Measurements from ENCODE around the gene RNPS1. TPM values are rescaled to one million over a fixed set of nuclear protein-coding genes. Genes with fewer than 3 reads are reported as not detected.

RNPS1 gene
- total RNA-seq, 4 donors from 2014 or later = 71.5 to 155 (median 122) TPM

DNA sequence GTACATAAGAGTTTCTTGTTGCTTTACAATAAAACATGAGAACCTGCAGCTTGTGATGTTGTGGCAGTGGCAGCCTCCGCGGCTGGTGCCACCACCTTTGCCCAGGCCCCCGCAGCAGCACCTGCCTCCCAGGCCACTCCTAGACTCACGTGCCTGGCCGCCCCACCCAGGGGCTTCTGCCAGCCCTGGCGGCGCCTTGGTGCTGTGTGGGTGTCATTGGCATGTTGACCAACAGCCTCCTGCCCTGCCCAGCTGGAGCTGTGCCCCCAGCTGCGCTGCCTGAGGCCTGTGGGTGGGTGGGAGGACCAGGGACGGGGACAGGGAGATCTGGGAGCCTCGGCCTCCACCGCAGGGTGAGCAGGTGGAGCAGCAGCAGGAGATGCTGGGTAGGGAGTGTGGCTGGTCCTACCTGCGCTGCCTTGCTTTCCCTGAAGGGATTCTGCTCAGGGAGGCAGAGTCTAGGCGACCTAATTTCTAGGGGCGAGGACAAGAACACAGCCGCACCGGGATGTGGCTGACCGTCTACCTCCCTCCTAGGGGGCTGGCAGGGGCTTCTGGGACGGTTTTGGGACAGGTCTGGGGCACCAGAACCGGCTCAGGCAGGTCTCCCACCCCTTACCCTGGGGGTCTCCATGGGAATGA, 32.1 kb downstream of the RNPS1 start:
- DNase-seq = no peak
- Histone ChIP-seq H3K4me1 (peaks cover 5 to 28% (median 14%) of the 10 kb centered on the region in 4 donors), H3K4me3 (no peak overlapping the region), H3K9me3 (no peaks in the 10 kb centered on the region), H3K27ac (no peak overlapping the region), H3K27me3 (peaks cover 0 to 19% of the 10 kb centered on the region in 2 donors), H3K36me3 (peaks cover 0 to 52% (median 0%) of the 10 kb centered on the region in 3 donors)
- no peak for TF ChIP-seq POLR2A (IDR thresholded peaks at IDR 0.05)
- TF ChIP-seq, protein P1, sequence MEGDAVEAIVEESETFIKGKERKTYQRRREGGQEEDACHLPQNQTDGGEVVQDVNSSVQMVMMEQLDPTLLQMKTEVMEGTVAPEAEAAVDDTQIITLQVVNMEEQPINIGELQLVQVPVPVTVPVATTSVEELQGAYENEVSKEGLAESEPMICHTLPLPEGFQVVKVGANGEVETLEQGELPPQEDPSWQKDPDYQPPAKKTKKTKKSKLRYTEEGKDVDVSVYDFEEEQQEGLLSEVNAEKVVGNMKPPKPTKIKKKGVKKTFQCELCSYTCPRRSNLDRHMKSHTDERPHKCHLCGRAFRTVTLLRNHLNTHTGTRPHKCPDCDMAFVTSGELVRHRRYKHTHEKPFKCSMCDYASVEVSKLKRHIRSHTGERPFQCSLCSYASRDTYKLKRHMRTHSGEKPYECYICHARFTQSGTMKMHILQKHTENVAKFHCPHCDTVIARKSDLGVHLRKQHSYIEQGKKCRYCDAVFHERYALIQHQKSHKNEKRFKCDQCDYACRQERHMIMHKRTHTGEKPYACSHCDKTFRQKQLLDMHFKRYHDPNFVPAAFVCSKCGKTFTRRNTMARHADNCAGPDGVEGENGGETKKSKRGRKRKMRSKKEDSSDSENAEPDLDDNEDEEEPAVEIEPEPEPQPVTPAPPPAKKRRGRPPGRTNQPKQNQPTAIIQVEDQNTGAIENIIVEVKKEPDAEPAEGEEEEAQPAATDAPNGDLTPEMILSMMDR (IDR thresholded peaks at IDR 0.05) = no peak

DNA sequence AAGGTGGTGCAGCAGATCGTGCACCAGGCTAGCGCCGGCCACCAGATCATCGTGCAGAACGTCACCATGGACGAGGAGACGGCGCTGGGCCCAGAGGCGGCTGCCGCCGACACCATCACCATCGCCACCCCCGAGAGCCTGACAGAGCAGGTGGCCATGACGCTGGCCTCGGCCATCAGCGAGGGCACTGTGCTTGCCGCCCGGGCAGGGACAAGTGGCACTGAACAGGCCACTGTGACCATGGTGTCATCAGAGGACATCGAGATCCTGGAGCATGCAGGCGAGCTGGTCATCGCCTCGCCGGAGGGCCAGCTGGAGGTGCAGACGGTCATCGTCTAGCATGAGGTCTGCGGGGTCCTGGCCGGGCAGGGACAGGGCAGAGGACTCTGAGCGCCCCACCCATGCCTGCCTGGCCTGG, 32.7 kb downstream of the RNPS1 start:
- TF ChIP-seq POLR2A (IDR thresholded peaks at IDR 0.05) = no peak
- TF ChIP-seq, protein P1 (IDR thresholded peaks at IDR 0.05) = no peak
- Histone ChIP-seq H3K36me3 (peaks cover 0 to 57% (median 0%) of the 10 kb centered on the region in 3 donors), H3K27me3 (peaks cover 0 to 19% of the 10 kb centered on the region in 2 donors), H3K4me1 (peaks cover 5 to 28% (median 14%) of the 10 kb centered on the region in 4 donors), H3K9me3 (no peaks in the 10 kb centered on the region), H3K4me3 (no peak overlapping the region), H3K27ac (no peak overlapping the region)
- DNase-seq = peak in 1 of 3 donors; percentile 45

DNA sequence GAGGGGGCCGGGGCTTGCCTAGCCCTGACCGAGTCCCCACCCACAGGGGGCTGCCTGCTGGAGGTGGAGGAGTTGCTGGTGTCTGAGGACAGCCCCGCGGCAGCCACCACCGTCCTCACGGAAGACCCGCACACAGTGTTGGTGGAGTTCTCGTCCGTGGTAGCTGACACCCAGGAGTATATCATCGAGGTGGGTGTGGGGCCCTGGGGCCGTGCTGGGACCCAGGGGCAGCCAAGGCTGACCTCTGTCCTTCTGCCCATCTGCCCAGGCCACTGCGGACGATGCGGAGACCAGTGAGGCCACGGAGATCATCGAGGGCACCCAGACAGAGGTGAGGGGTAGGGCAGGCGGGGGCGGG, 33.1 kb downstream of the RNPS1 start:
- DNase-seq = no peak
- peaks cover 5 to 28% (median 14%) of the 10 kb centered on the region in 4 donors for H3K4me1 ChIP-seq
- H3K4me3 ChIP-seq = no peak overlapping the region
- H3K27me3 ChIP-seq = peaks cover 0 to 19% of the 10 kb centered on the region in 2 donors
- no peaks in the 10 kb centered on the region for H3K9me3 ChIP-seq
- H3K36me3 ChIP-seq = peaks cover 0 to 61% (median 0%) of the 10 kb centered on the region in 3 donors
- H3K27ac ChIP-seq = no peak overlapping the region
- TF ChIP-seq POLR2A (IDR thresholded peaks at IDR 0.05) = no peak
- TF ChIP-seq, protein P1 (IDR thresholded peaks at IDR 0.05) = no peak

DNA sequence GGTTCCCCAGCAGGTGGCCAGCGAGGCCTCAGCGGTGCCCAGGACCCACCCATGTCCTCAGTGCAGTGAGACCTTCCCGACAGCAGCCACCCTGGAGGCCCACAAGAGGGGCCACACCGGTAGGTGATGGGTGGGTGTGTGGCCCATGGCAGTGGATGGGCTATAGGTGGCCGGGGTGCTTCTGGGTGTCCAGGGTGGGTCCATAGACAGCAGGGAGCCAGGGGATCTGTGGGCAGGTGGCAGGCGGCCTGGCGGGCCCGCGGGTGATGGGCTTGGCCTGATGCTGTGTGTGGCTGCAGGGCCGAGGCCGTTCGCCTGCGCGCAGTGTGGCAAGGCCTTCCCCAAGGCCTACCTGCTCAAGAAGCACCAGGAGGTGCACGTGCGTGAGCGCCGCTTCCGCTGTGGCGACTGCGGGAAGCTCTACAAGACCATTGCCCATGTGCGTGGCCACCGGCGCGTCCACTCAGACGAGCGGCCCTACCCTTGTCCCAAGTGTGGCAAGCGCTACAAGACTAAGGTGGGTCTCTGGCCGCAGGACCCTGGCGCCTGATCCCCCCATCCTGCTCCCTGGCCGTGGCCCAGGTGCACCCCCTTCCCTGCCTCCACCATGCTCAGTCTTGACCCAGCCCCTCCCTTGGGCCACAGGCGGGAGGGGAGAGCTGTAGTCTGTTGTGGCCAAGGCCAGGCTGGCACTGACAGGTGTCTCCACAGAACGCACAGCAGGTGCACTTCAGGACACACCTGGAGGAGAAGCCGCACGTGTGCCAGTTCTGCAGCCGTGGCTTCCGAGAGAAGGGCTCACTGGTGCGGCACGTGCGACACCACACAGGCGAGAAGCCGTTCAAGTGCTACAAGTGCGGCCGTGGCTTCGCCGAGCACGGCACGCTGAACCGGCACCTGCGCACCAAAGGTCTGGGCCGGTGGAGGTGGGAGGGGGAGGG, 33.8 kb downstream of the RNPS1 start:
- TF ChIP-seq, protein P1 (IDR thresholded peaks at IDR 0.05) = no peak
- no peak for TF ChIP-seq POLR2A (IDR thresholded peaks at IDR 0.05)
- Histone ChIP-seq H3K4me3 (no peak overlapping the region), H3K4me1 (peaks cover 5 to 28% (median 14%) of the 10 kb centered on the region in 4 donors), H3K27me3 (peaks cover 0 to 19% of the 10 kb centered on the region in 2 donors), H3K27ac (no peak overlapping the region), H3K9me3 (no peaks in the 10 kb centered on the region), H3K36me3 (peaks cover 0 to 68% (median 0%) of the 10 kb centered on the region in 3 donors)
- peak in 1 of 3 donors; percentile 44 for DNase-seq

DNA sequence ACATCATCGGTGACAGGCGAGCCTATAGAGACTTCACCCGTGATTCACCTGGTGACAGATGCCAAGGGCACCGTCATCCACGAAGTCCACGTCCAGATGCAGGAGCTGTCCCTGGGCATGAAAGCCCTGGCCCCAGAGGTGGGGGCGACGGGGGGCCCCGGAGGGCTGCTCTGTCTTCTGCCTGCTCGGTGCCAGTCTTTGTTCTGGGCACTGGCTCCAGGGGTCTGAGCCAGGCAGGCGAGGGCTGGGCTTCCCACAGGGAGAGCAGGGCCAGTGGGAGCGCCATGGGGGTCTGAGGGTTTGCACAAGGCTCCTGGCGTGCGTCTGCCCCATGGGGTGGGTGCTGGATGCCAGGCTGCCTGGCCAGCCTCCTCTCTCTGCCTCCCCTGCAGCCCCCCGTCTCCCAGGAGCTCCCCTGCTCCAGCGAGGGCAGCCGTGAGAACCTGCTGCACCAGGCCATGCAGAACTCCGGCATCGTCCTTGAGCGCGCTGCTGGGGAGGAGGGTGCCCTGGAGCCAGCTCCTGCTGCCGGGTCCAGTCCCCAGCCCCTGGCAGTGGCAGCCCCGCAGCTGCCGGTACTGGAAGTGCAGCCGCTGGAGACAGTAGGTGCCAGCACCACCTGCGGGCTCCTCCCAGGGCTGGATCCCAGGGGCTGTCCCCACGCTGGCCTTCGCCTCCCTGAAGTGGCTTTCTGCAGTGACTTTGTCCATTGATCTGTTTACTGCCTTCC, 34.7 kb downstream of the RNPS1 start:
- Histone ChIP-seq H3K36me3 (peaks cover 0 to 77% (median 0%) of the 10 kb centered on the region in 3 donors), H3K9me3 (no peaks in the 10 kb centered on the region)
- TF ChIP-seq, protein P1 (IDR thresholded peaks at IDR 0.05) = no peak
- no peak for TF ChIP-seq POLR2A (IDR thresholded peaks at IDR 0.05)

More for the DNA sequence above, 34.7 kb downstream of the RNPS1 start:
- Histone ChIP-seq H3K27ac (no peak overlapping the region), H3K27me3 (peaks cover 0 to 19% of the 10 kb centered on the region in 2 donors), H3K4me3 (no peak overlapping the region), H3K4me1 (peaks cover 5 to 28% (median 14%) of the 10 kb centered on the region in 4 donors)
- DNase-seq = no peak
